K562 (cell line): ENCODE measurements around the gene ERCC6L. TPM values are rescaled to one million over a fixed set of nuclear protein-coding genes. Genes with fewer than 3 reads are reported as not detected.

Experiments used
- EP400 ChIP-seq: fragments of 450-650 bp; IDR thresholded peaks from 2 replicates; pipeline ENCODE4 v1.6.1; 2017; ENCODE audit warnings: antibody characterized with exemption, mild to moderate bottlenecking, moderate library complexity
- NFE2 ChIP-seq: IDR thresholded peaks from 2 replicates; pipeline ENCODE4 v1.6.1; 2014; ENCODE audit warnings: antibody characterized with exemption, low read depth
- RB1 ChIP-seq: fragments of 450-650 bp; IDR thresholded peaks from 2 replicates; pipeline ENCODE4 v1.6.1; 2017; ENCODE audit warnings: low read depth, mild to moderate bottlenecking
- ZNF23 ChIP-seq: fragments of 250-450 bp; sonication (Bioruptor Pico); IDR thresholded peaks from 2 replicates; pipeline ENCODE4 v1.4.0; 2020; ENCODE audit warnings: mild to moderate bottlenecking
- polyA plus RNA-seq, 8 experiments: library from polyadenylated mRNA; depleted of rRNA in 4 of 8; stranded (reverse) in 5 of 8; unstranded in 3 of 8; fragments of >200 nt; fragmentation: Nextera tagmentation in 2 of 8; fragmentation: Illumina TruSeq in 1 of 8; extraction: Ambion mirVana in 2 of 8; extraction: Trizol in 1 of 8; gene quantifications; 2 replicates each; pipeline versions ENCODE4 v1.2.1 to v1.2.3, GENCODE V29; 2011 to 2014; ENCODE audit warnings: inconsistent platforms in 1 of 8, missing spikeins in 1 of 8
- total RNA-seq, 7 experiments: library from RNA; depleted of rRNA in 6 of 7; stranded (reverse); fragments of >200 nt in 6 of 7; fragmentation: Illumina TruSeq in 2 of 7; extraction: Trizol in 2 of 7; gene quantifications; 2 replicates each; pipeline versions ENCODE4 v1.2.1 to v1.2.3, GENCODE V29; 2011 to 2021; ENCODE audit warnings: low replicate concordance in 1 of 7
- TF ChIP-seq, protein P1 (sequence below): fragments of 450-650 bp; IDR thresholded peaks from 2 replicates; pipeline ENCODE4 v1.6.1; 2016; ENCODE audit warnings: low read depth, mild to moderate bottlenecking, moderate library complexity
- TF ChIP-seq, protein P2 (sequence below): sonication (generic); IDR thresholded peaks from 2 replicates; pipeline ENCODE4 v1.6.1; 2016
- TF ChIP-seq, protein P3 (sequence below): sonication (generic); formaldehyde crosslinking; IDR thresholded peaks from 2 replicates; pipeline ENCODE4 v1.8.0; 2022; ENCODE audit warnings: missing genetic modification reagents, mild to moderate bottlenecking, borderline replicate concordance
- TF ChIP-seq, protein P4 (sequence below): fragments of 250-450 bp; sonication (Bioruptor Pico); IDR thresholded peaks from 2 replicates; pipeline ENCODE4 v1.8.0; 2021; ENCODE audit warnings: moderate library complexity, mild to moderate bottlenecking, inconsistent platforms

ERCC6L gene
- total and polyA plus RNA-seq, 9 of the 15 experiments (the other 6 are each of a cell fraction or from before 2014, with no cell fraction given): 6.4 to 17.4 (median 11.9) TPM

DNA sequence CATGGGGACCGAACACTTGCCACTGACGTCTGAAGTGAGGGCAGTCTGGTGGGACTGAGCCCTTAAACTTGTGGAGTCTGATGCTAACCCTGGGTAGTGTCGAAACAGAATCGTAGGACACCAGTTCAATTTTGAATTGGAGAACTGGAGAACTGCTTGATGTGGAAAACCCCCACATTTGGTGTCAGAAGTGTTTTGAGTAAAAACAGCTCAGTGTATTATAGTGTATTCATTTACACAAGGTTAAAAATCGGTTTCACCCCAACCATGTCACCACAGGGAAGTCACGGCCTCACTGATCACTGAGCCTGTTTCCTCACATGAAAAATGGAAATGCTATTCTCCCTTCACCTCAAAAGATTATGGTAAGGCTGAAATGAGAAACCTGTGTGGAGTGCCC lies 35.4 kb downstream of the ERCC6L start (continued):
- TF ChIP-seq, protein P1, sequence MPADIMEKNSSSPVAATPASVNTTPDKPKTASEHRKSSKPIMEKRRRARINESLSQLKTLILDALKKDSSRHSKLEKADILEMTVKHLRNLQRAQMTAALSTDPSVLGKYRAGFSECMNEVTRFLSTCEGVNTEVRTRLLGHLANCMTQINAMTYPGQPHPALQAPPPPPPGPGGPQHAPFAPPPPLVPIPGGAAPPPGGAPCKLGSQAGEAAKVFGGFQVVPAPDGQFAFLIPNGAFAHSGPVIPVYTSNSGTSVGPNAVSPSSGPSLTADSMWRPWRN: no peak
- TF ChIP-seq EP400 (no peak), NFE2 (no peak), RB1 (no peak), ZNF23 (CRISPR knock-in tag) (no peak)
- TF ChIP-seq, protein P2, sequence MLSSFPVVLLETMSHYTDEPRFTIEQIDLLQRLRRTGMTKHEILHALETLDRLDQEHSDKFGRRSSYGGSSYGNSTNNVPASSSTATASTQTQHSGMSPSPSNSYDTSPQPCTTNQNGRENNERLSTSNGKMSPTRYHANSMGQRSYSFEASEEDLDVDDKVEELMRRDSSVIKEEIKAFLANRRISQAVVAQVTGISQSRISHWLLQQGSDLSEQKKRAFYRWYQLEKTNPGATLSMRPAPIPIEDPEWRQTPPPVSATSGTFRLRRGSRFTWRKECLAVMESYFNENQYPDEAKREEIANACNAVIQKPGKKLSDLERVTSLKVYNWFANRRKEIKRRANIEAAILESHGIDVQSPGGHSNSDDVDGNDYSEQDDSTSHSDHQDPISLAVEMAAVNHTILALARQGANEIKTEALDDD: no peak
- TF ChIP-seq, protein P3, sequence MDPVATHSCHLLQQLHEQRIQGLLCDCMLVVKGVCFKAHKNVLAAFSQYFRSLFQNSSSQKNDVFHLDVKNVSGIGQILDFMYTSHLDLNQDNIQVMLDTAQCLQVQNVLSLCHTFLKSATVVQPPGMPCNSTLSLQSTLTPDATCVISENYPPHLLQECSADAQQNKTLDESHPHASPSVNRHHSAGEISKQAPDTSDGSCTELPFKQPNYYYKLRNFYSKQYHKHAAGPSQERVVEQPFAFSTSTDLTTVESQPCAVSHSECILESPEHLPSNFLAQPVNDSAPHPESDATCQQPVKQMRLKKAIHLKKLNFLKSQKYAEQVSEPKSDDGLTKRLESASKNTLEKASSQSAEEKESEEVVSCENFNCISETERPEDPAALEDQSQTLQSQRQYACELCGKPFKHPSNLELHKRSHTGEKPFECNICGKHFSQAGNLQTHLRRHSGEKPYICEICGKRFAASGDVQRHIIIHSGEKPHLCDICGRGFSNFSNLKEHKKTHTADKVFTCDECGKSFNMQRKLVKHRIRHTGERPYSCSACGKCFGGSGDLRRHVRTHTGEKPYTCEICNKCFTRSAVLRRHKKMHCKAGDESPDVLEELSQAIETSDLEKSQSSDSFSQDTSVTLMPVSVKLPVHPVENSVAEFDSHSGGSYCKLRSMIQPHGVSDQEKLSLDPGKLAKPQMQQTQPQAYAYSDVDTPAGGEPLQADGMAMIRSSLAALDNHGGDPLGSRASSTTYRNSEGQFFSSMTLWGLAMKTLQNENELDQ (CRISPR knock-in tag): no peak
- TF ChIP-seq, protein P4, sequence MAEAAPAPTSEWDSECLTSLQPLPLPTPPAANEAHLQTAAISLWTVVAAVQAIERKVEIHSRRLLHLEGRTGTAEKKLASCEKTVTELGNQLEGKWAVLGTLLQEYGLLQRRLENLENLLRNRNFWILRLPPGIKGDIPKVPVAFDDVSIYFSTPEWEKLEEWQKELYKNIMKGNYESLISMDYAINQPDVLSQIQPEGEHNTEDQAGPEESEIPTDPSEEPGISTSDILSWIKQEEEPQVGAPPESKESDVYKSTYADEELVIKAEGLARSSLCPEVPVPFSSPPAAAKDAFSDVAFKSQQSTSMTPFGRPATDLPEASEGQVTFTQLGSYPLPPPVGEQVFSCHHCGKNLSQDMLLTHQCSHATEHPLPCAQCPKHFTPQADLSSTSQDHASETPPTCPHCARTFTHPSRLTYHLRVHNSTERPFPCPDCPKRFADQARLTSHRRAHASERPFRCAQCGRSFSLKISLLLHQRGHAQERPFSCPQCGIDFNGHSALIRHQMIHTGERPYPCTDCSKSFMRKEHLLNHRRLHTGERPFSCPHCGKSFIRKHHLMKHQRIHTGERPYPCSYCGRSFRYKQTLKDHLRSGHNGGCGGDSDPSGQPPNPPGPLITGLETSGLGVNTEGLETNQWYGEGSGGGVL (CRISPR knock-in tag): no peak
